ENCODE data around the gene TOMM22.

The TOMM22 gene

GRCh38 chr22:38696606-38697424, 15.1 kb downstream of the TOMM22 start:
- TF ChIP-seq CTCF (IDR thresholded peaks at IDR 0.05; ENCODE audit: low read depth, low read length) = no peak
- DNase-seq (ENCODE audit: extremely low read depth, low read depth) = peak; percentile 44

GRCh38 chr22:38697425-38698089, 15.8 kb downstream of the TOMM22 start:
- TF ChIP-seq CTCF (IDR thresholded peaks at IDR 0.05; ENCODE audit: low read depth, low read length) = no peak
- no peak for DNase-seq (ENCODE audit: extremely low read depth, low read depth)

DNA sequence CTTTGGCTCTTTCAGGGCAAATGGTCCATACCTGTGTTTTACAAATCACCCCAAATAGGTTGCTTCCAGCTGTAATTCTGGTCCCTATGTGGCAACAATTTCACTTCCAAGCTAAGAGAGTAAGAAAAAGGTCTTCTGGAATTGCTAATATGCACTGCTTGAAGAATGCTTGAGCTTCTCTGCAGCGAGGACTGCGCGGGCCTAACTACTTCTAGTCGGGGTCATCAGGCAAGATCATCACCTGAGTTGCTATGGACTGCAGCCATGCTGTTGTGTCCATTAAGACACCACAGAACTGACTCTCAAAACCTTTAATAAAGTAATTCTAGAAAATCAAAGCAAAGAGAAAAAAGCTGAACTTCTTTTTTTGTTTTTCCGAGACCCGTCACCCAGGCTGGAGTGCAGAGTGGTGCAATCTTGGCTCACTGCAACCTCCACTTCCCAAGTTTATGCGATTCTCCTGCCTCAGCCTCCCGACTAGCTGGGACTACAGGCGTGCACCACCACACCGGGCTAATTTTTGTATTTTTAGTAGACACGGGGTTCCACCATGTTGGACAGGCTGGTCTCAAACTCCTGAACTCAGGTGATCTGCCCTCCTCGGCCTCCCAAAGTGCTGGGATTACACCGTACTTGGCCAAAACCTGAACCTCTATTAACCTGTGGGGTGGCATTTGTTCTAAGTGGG, 16.8 kb downstream of the TOMM22 start:
- no peak for TF ChIP-seq CTCF (IDR thresholded peaks at IDR 0.05; ENCODE audit: low read depth, low read length)

GRCh38 chr22:38699143-38699542, 17.4 kb downstream of the TOMM22 start:
- no peak for DNase-seq (ENCODE audit: extremely low read depth, low read depth)
- no peak for TF ChIP-seq CTCF (IDR thresholded peaks at IDR 0.05; ENCODE audit: low read depth, low read length)

More for the DNA sequence above, 16.8 kb downstream of the TOMM22 start:
- DNase-seq (ENCODE audit: extremely low read depth, low read depth) = no peak

DNA sequence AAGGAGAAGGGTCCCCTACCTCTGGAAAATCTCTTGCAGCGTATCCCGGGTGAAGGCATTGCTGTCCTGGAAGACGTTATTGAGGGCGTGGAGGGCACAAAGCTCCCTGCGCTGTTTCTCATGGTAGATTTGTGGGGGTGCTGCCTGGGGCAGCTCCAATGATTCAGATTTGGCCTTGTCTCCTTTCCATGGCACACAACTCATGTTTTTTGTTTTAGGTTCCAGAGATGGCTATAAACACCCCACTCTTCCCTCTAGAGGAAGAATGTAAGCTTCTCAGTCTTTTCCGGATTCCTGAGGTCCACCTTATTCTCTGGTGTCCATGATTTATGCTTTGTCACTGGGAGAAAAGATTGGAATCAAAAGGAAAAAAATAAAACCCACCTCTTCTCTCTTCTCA, 18.0 kb downstream of the TOMM22 start:
- DNase-seq (ENCODE audit: extremely low read depth, low read depth) = no peak
- no peak; the same call in 1 of the 2 replicates for TF ChIP-seq CTCF (IDR thresholded peaks at IDR 0.05; ENCODE audit: low read depth, low read length)

- DNase-seq (ENCODE audit: extremely low read depth, low read depth) = no peak
Observed at GRCh38 chr22:38700270-38700788, 18.6 kb downstream of the TOMM22 start.

More at GRCh38 chr22:38700270-38700788, 18.6 kb downstream of the TOMM22 start:
- no peak for TF ChIP-seq CTCF (IDR thresholded peaks at IDR 0.05; ENCODE audit: low read depth, low read length)

All from AG09319 (cell line).